Subcutaneous abdominal adipose tissue (tissue), 5 donors: ENCODE measurements around the gene GTF3C6.
A peak's percentile ranks its signal among the peaks of the same experiment; 100 is the strongest.

Experiments used
- H3K27ac ChIP-seq: one replicate; pipeline ENCODE4 v1.7.0; 2013; ENCODE audit warnings: low read depth, mild to moderate bottlenecking, inconsistent platforms, low read length, moderate library complexity
- H3K27me3 ChIP-seq, 5 donors: one replicate each; pipeline ENCODE4 v1.7.0; 2013; ENCODE audit warnings: low read length in 5 of 5, inconsistent platforms in 1 of 5; ENCODE audit not compliant: control insufficient read depth in 5 of 5, insufficient read depth in 4 of 5
- H3K36me3 ChIP-seq, 5 donors: one replicate each; pipeline ENCODE4 v1.7.0; 2013; ENCODE audit warnings: low read length in 5 of 5; ENCODE audit not compliant: control insufficient read depth in 5 of 5, insufficient read depth in 5 of 5
- H3K4me1 ChIP-seq, 5 donors: one replicate each; pipeline ENCODE4 v1.7.0; 2013; ENCODE audit warnings: low read length in 5 of 5, mild to moderate bottlenecking in 3 of 5, moderate library complexity in 1 of 5; ENCODE audit not compliant: control insufficient read depth in 5 of 5, insufficient read depth in 5 of 5
- H3K4me3 ChIP-seq, 5 donors: one replicate each; pipeline ENCODE4 v1.7.0; 2013; ENCODE audit warnings: low read length in 5 of 5, low read depth in 1 of 5
- H3K9ac ChIP-seq, 5 donors: one replicate each; pipeline ENCODE4 v1.7.0; 2013; ENCODE audit warnings: low read length in 5 of 5, mild to moderate bottlenecking in 4 of 5, moderate library complexity in 3 of 5
- H3K9me3 ChIP-seq, 5 donors: one replicate each; pipeline ENCODE4 v1.7.0; 2013; ENCODE audit warnings: low read length in 5 of 5; ENCODE audit not compliant: control insufficient read depth in 5 of 5
- donor health status: healthy.
- donor health status: healthy.
- donor health status: healthy.
- donor health status: healthy.
- donor health status: healthy.

Gene GTF3C6, protein sequence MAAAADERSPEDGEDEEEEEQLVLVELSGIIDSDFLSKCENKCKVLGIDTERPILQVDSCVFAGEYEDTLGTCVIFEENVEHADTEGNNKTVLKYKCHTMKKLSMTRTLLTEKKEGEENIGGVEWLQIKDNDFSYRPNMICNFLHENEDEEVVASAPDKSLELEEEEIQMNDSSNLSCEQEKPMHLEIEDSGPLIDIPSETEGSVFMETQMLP

DNA sequence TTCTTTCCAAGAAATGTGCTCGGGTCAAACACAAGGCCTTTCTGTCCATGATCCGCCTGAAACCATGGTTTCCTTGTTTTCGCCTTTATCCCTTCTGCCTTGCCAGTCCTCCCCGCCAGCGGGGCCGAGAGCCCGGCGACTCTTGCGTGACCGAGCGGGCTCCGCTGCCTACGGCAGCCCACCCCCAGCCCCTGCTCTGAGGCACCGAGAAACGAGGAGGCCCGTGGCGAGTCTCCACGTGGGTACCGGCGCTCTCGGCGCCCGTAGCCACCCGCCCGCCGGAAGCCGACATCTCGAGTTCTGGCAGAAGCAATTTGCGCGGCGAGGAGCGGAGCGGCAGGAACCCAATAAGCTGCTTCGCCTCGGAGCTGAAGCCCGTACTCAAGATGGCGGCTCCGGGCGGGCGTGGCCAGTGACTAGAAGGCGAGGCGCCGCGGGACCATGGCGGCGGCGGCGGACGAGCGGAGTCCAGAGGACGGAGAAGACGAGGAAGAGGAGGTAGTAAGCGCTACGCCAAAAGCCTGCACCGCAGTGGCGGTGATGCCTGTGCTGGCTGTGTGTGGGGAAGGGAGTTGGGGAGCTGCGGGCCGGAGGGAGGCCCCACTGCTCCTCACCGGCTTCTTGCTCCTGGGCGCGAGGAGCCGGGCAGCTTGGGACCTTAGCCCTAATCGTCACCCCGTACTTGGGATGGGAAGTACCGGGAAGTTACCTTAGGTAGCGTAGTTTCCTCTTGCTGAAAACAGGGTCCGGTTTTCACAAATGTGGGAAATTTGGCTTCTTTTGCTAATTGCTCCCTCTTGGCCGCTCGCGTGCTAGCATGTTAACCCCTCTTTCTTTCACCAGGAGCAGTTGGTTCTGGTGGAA, at the start of gene GTF3C6:
Gene GTF3C6 (plus strand): TSS at position 378 of the 864 bp plus-strand sequence. CDS start 64 bp downstream, at position 442.
- H3K27me3 ChIP-seq = no peaks in the 10 kb centered on the region
- H3K9me3 ChIP-seq = no peaks in the 10 kb centered on the region
- H3K9ac ChIP-seq = peak within 1 kb of the TSS; percentile 87 to 95 (median 94)
- peak within 1 kb of the TSS; percentile 78 to 99 (median 97) for H3K4me3 ChIP-seq
- peak within 1 kb of the TSS; percentile 89 for H3K27ac ChIP-seq
- peaks cover 7 to 32% (median 26%) of the 10 kb centered on the region in 5 donors for H3K36me3 ChIP-seq
- peaks cover 0 to 14% (median 11%) of the 10 kb centered on the region in 5 donors for H3K4me1 ChIP-seq

DNA sequence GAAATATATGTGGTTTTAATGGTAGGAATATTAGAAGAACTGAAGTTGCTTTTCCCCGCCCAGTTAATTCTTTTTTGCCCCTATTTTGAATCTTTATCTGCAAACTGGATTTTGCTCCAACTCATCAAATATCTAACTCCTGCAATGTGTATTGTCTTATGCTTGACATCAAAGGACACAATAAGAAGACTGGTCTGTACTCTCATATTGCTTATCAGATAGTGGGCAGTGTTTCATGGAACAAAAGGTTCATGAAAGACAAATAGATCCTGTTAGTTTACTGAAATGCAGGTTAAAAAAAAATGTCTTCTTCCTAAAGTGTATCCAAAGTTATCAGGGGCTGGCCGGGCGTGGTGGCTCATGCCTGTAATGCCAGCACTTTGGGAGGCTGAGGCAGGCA, 27.7 kb upstream of the GTF3C6 start:
- H3K9ac ChIP-seq = no peak overlapping the region
- no peak overlapping the region for H3K27ac ChIP-seq
- H3K36me3 ChIP-seq = no peaks in the 10 kb centered on the region
- peaks cover 0 to 6% (median 0%) of the 10 kb centered on the region in 5 donors for H3K4me1 ChIP-seq
- H3K4me3 ChIP-seq = no peak overlapping the region
- no peaks in the 10 kb centered on the region for H3K27me3 ChIP-seq
- H3K9me3 ChIP-seq = no peaks in the 10 kb centered on the region

DNA sequence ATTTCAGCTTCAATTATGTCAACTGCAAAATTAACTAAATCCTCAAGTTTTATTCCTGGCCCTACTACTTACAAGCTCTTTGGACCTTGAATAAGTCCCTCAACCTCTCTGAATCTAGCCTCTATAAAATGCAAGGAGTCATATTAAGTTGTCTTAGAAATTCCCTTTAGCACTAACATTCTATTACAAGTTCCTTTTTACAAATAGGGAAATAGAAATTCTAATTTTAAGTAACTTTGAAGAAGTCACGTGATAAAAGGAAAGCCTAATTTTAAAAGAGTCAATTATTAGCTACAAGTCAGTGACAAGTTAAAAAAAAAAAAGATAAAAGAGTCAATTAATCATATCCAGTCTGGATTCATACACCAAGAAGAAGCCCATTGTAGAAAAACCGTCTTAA, 24.6 kb upstream of the GTF3C6 start:
- H3K9me3 ChIP-seq = no peaks in the 10 kb centered on the region
- H3K36me3 ChIP-seq = no peaks in the 10 kb centered on the region
- H3K4me3 ChIP-seq = no peak overlapping the region
- peaks cover 0 to 6% (median 0%) of the 10 kb centered on the region in 5 donors for H3K4me1 ChIP-seq
- no peak overlapping the region for H3K9ac ChIP-seq
- no peaks in the 10 kb centered on the region for H3K27me3 ChIP-seq
- no peak overlapping the region for H3K27ac ChIP-seq

DNA sequence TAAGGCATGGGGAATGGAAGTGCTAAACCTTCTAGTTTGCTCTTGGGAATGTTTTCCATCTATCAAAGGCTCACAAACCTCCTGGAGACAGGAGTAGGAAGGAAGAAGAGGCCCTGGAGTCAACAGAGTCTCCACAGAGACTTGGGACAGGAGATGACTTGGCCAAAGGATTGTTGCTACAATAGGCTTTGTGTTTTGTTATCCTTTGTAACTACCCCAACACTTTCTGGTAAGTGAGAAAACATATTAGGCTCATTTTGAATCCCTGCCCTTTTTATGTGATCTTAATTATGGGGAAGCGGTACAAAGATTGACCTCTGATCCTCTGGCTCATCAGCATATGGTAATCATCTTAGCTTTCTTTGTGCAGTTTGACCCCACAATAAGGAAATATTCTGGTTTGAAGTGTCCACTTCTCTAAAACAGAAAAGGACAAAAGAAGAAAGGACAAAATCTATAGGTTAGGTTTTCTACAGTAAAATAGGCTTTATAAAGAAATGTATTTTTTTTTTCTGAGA, 24.1 kb upstream of the GTF3C6 start:
- no peak overlapping the region for H3K27ac ChIP-seq
- H3K9ac ChIP-seq = no peak overlapping the region
- no peaks in the 10 kb centered on the region for H3K9me3 ChIP-seq
- H3K36me3 ChIP-seq = no peaks in the 10 kb centered on the region
- H3K4me1 ChIP-seq = peaks cover 0 to 6% (median 0%) of the 10 kb centered on the region in 5 donors
- no peak overlapping the region for H3K4me3 ChIP-seq
- no peaks in the 10 kb centered on the region for H3K27me3 ChIP-seq

DNA sequence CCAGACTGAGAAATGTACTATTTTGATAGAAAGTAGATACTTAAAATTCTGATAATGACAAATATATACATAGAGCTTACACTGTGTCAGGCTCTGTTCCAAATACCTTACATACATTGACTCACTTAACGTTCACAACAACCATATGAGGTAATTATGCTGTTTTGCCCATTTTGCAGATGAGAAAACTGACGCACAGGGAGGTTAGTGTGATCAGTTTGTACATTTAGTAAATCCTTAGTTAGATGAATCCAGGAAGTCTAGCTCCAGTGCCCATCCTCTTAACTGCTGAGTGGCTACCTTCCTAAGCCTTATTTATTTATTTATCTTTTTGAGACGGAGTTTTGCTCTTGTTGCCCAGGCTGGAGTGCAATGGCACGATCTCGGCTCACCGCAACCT, 23.3 kb upstream of the GTF3C6 start:
- H3K36me3 ChIP-seq = no peaks in the 10 kb centered on the region
- H3K9me3 ChIP-seq = no peaks in the 10 kb centered on the region
- no peak overlapping the region for H3K9ac ChIP-seq
- H3K4me3 ChIP-seq = no peak overlapping the region
- no peak overlapping the region for H3K27ac ChIP-seq
- peaks cover 0 to 6% (median 0%) of the 10 kb centered on the region in 5 donors for H3K4me1 ChIP-seq
- H3K27me3 ChIP-seq = no peaks in the 10 kb centered on the region

DNA sequence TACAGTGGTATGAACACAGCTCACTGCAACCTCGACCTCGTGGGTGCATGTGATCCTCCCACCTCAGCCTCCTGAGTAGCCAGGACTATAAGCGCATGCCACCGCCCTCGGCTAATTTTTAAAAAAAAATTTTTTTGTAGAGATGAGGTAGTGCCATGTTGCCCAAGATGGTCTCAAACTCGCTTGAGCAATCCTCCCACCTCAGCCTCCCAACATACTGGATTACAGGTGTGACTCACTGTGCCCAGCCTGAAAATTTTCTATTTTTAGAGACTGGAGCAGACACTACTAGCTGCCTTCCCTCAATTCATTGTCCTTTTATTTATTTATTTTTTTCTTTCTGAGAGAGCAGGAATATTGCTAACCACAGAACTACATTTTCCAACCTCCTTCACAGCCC, 20.3 kb upstream of the GTF3C6 start:
- Histone ChIP-seq H3K4me3 (no peak overlapping the region), H3K9me3 (no peaks in the 10 kb centered on the region), H3K4me1 (peaks cover 0 to 6% (median 0%) of the 10 kb centered on the region in 5 donors), H3K9ac (no peak overlapping the region), H3K36me3 (no peaks in the 10 kb centered on the region), H3K27ac (no peak overlapping the region), H3K27me3 (no peaks in the 10 kb centered on the region)

DNA sequence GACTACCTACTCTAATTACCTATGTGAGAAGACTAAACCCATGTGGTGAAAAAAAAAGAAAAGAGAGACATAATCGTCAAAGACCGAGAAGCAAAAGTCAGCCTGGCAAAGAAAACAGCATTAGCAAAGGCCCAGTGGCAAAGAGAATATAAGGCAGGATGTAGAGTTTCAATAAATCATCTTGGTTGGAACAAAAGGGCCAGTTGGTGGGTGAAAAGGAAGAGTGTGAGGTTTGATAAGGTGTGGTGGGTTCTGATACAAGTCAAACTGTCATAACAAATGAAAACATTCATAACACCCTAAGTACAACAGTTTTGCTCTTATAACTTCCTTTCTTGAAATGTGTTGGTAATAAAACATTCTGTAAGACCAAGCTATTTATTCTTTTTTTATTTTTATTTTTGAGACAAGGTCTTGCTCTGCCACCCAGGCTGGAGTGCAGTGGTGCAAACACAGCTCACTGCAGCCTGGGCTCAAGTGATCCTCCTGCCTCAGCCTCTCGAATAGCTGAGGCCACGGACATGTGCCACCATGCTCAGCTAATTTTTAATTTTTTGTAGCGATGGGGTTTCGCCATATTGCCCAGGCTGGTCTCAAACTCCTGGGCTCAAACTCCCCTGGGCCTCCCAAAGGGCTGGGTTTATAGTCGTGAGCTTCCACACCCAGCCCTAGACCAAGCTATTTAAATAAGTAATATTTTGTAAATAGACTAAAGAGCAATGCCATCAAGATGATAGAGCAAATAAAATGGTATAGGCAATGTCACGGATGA, 18.9 kb upstream of the GTF3C6 start:
- Histone ChIP-seq H3K4me3 (no peak overlapping the region), H3K9ac (no peak overlapping the region), H3K27me3 (no peaks in the 10 kb centered on the region), H3K27ac (no peak overlapping the region), H3K4me1 (no peaks in the 10 kb centered on the region), H3K36me3 (no peaks in the 10 kb centered on the region), H3K9me3 (no peaks in the 10 kb centered on the region)

DNA sequence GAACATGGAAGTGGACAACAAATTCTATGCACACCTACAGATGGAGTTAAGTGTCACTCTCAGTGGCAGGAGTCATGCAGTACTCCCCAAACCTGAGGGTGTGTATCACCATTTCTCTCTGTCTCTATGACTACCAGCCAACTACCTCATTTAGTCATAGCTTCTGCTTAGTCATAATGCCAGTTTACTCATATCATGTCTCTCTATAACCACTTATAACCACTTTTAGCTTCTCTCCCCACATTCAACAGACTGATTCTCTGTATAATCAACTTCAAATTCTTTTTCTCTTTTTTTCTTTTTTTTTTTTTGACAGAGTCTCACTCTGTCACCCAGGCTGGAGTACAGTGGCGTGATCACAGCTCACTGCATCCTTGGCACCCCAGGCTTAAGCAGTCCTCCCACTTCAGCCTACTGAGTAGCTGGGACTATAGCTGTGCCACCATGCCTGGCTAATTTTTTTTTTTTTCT, 13.8 kb upstream of the GTF3C6 start:
- H3K36me3 ChIP-seq = no peaks in the 10 kb centered on the region
- no peak overlapping the region for H3K27ac ChIP-seq

DNA sequence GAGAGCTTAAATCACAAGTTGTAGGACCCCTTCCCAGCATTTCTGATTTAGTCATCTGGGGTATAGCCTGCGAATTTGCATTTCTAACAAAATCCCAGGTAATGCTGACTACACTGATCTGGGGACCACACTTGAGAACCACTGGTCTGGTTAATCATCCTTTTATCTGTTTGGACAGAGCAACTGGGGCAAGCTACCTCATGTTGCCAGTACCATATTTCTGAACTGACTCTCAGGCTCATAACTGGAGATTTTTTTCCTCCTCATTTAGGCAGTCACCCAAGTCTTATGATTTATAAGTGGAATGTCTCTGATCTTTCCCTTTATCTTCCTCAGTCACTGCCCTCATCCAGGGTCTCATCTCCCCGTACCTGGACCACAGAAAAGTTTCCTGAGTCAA, 12.0 kb upstream of the GTF3C6 start:
- H3K27ac ChIP-seq = no peak overlapping the region
- peaks cover 0 to 6% (median 0%) of the 10 kb centered on the region in 5 donors for H3K4me1 ChIP-seq
- H3K4me3 ChIP-seq = no peak overlapping the region
- no peaks in the 10 kb centered on the region for H3K36me3 ChIP-seq
- no peaks in the 10 kb centered on the region for H3K9me3 ChIP-seq
- no peaks in the 10 kb centered on the region for H3K27me3 ChIP-seq
- no peak overlapping the region for H3K9ac ChIP-seq

More for the DNA sequence above, 13.8 kb upstream of the GTF3C6 start:
- Histone ChIP-seq H3K9ac (no peak overlapping the region), H3K9me3 (no peaks in the 10 kb centered on the region), H3K27me3 (no peaks in the 10 kb centered on the region), H3K4me3 (no peak overlapping the region), H3K4me1 (peaks cover 0 to 4% (median 0%) of the 10 kb centered on the region in 5 donors)
